GM23338 (cell line): ENCODE data around the gene SAMD11.
"Not testable (repeated sequence)": the region's sequence is repeated elsewhere in the genome, so short reads cannot be mapped to it uniquely, and the experiment has no call there.

Experiments used
- CREB1 ChIP-seq: fragments of 250-450 bp; sonication (Bioruptor Pico); IDR thresholded peaks from 2 replicates; pipeline ENCODE4 v1.5.0; 2020; ENCODE audit warnings: low read depth, mild to moderate bottlenecking, moderate library complexity
- CTCF ChIP-seq, 2 experiments: fragments of 200-600 bp in 1 of 2; sonication (generic) in 1 of 2; conservative IDR thresholded peaks; 2 replicates each; pipeline versions ENCODE4 v1.5.1 to v1.6.1; 2016 to 2017; ENCODE audit warnings: antibody characterized with exemption in 2 of 2, low read depth in 2 of 2, mild to moderate bottlenecking in 2 of 2, moderate library complexity in 1 of 2
- EZH2 ChIP-seq: fragments of 200-600 bp; sonication (generic); IDR thresholded peaks from one replicate; pipeline ENCODE4 v1.8.0; 2017; ENCODE audit warnings: antibody characterized with exemption, mild to moderate bottlenecking, low read depth; ENCODE audit not compliant: unreplicated experiment
- EZH2phosphoT487 ChIP-seq: fragments of 200-600 bp; sonication (generic); IDR thresholded peaks from one replicate; pipeline ENCODE4 v1.8.1; 2018; ENCODE audit warnings: antibody characterized with exemption; ENCODE audit not compliant: unreplicated experiment
- JUNB ChIP-seq: IDR thresholded peaks from one replicate; pipeline ENCODE4 v1.6.1; 2016; ENCODE audit warnings: antibody characterized with exemption; ENCODE audit not compliant: unreplicated experiment
- POLR2AphosphoS5 ChIP-seq: IDR thresholded peaks from 2 replicates; pipeline ENCODE4 v1.6.1; 2016; ENCODE audit warnings: antibody characterized with exemption, low read depth
- REST ChIP-seq: IDR thresholded peaks from one replicate; pipeline ENCODE4 v1.6.1; 2018; ENCODE audit warnings: antibody characterized with exemption; ENCODE audit not compliant: unreplicated experiment
- ZNF114 ChIP-seq: fragments of 250-450 bp; sonication (Bioruptor Pico); IDR thresholded peaks from 2 replicates; pipeline ENCODE4 v1.5.0; 2020; ENCODE audit warnings: mild to moderate bottlenecking, moderate library complexity
- ZNF331 ChIP-seq: fragments of 250-450 bp; sonication (Bioruptor Pico); IDR thresholded peaks from 2 replicates; pipeline ENCODE4 v1.5.0; 2020; ENCODE audit warnings: low read depth, mild to moderate bottlenecking, moderate library complexity

GRCh38 chr1:876428-877208 is 47.1 kb upstream of the SAMD11 start:
- TF ChIP-seq EZH2phosphoT487; REST; CTCF (conservative IDR thresholded peaks at IDR 0.05; ENCODE audit: low read depth in 2 of 2); CREB1 (CRISPR knock-in tag); EZH2; POLR2AphosphoS5; ZNF331 (CRISPR knock-in tag); ZNF114 (CRISPR knock-in tag); JUNB: not testable (repeated sequence)
